Measurements from ENCODE around the gene F3. TPM values are rescaled to one million over a fixed set of nuclear protein-coding genes. Genes with fewer than 3 reads are reported as not detected.

F3 gene
- total and polyA plus RNA-seq, 5 experiments from 2014 or later, result not detected

GRCh38 chr1:94532077-94532476, 9.5 kb downstream of the F3 start:
- DNase-seq, result no peak
- Mint-ChIP-seq H3K4me1 (no peaks in the 10 kb centered on the region), H3K27me3 (peaks cover 5 to 34% (median 11%) of the 10 kb centered on the region in 5 donors), H3K27ac (no peak overlapping the region), H3K36me3 (no peaks in the 10 kb centered on the region), H3K9me3 (no peaks in the 10 kb centered on the region), H3K4me3 (no peak overlapping the region)
- no peak for ATAC-seq
- POLR2A ChIA-PET, result no interaction called here

- H3K27ac Mint-ChIP-seq, result no peak overlapping the region
- peaks cover 2 to 29% (median 11%) of the 10 kb centered on the region in 5 donors for H3K27me3 Mint-ChIP-seq
- no peak overlapping the region for H3K4me3 Mint-ChIP-seq
- no peaks in the 10 kb centered on the region for H3K4me1 Mint-ChIP-seq
- DNase-seq (no peak), ATAC-seq (no peak)
- no peaks in the 10 kb centered on the region for H3K36me3 Mint-ChIP-seq
- no peaks in the 10 kb centered on the region for H3K9me3 Mint-ChIP-seq
- POLR2A ChIA-PET, result no interaction called here
These were observed 9.9 kb downstream of the F3 start for GRCh38 chr1:94531664-94532063.

- ATAC-seq (no peak), DNase-seq (no peak)
- Mint-ChIP-seq H3K36me3 (no peaks in the 10 kb centered on the region), H3K4me1 (no peaks in the 10 kb centered on the region), H3K27me3 (peaks cover 2 to 20% (median 5%) of the 10 kb centered on the region in 5 donors), H3K4me3 (no peak overlapping the region), H3K27ac (no peak overlapping the region), H3K9me3 (peaks cover 0 to under 1% (median 0%) of the 10 kb centered on the region in 9 donors)
- POLR2A ChIA-PET, result no interaction called here
These were observed 11.1 kb downstream of the F3 start for GRCh38 chr1:94530373-94530878.

- ATAC-seq, result no peak
- no peak for DNase-seq
- H3K27ac Mint-ChIP-seq, result no peak overlapping the region
- POLR2A ChIA-PET, result no interaction called here
- H3K4me1 Mint-ChIP-seq, result no peaks in the 10 kb centered on the region
- no peak overlapping the region for H3K4me3 Mint-ChIP-seq
- H3K9me3 Mint-ChIP-seq, result peaks cover 0 to 11% (median 0%) of the 10 kb centered on the region in 9 donors
- H3K27me3 Mint-ChIP-seq, result peaks cover 0 to 9% (median 1%) of the 10 kb centered on the region in 5 donors
- no peaks in the 10 kb centered on the region for H3K36me3 Mint-ChIP-seq
These were observed 12.1 kb downstream of the F3 start for GRCh38 chr1:94529416-94529815.

- peaks cover 0 to 4% (median 0%) of the 10 kb centered on the region in 5 donors for H3K27me3 Mint-ChIP-seq
- POLR2A ChIA-PET, result no interaction called here
- H3K36me3 Mint-ChIP-seq, result no peaks in the 10 kb centered on the region
- H3K4me1 Mint-ChIP-seq, result no peaks in the 10 kb centered on the region
- no peak overlapping the region for H3K27ac Mint-ChIP-seq
- DNase-seq (no peak), ATAC-seq (no peak)
- H3K4me3 Mint-ChIP-seq, result no peak overlapping the region
- H3K9me3 Mint-ChIP-seq, result peaks cover 0 to 12% (median 0%) of the 10 kb centered on the region in 9 donors
These were observed 12.7 kb downstream of the F3 start for GRCh38 chr1:94528826-94529225.

- Mint-ChIP-seq H3K36me3 (no peaks in the 10 kb centered on the region), H3K4me3 (no peak overlapping the region), H3K9me3 (peaks cover 0 to 12% (median 0%) of the 10 kb centered on the region in 9 donors), H3K4me1 (no peaks in the 10 kb centered on the region), H3K27me3 (peaks cover 0 to 1% (median 0%) of the 10 kb centered on the region in 5 donors), H3K27ac (no peak overlapping the region)
- no peak for ATAC-seq
- DNase-seq, result no peak
- POLR2A ChIA-PET, result no interaction called here
These were observed 13.3 kb downstream of the F3 start for GRCh38 chr1:94528299-94528698.

- no peaks in the 10 kb centered on the region for H3K36me3 Mint-ChIP-seq
These were observed 14.0 kb downstream of the F3 start for GRCh38 chr1:94527447-94528031.

GRCh38 chr1:94526152-94526980, 15.2 kb downstream of the F3 start:
- POLR2A ChIA-PET, result no interaction called here
- Mint-ChIP-seq H3K4me1 (no peaks in the 10 kb centered on the region), H3K9me3 (peaks cover 0 to 12% (median 0%) of the 10 kb centered on the region in 9 donors), H3K36me3 (no peaks in the 10 kb centered on the region), H3K27me3 (no peaks in the 10 kb centered on the region), H3K27ac (no peak overlapping the region), H3K4me3 (no peak overlapping the region)
- DNase-seq (no peak), ATAC-seq (no peak)

More at GRCh38 chr1:94527447-94528031, 14.0 kb downstream of the F3 start:
- DNase-seq, result no peak
- Mint-ChIP-seq H3K27me3 (peaks cover 0 to 1% (median 0%) of the 10 kb centered on the region in 5 donors), H3K4me3 (no peak overlapping the region), H3K27ac (no peak overlapping the region), H3K9me3 (peaks cover 0 to 12% (median 0%) of the 10 kb centered on the region in 9 donors), H3K4me1 (no peaks in the 10 kb centered on the region)
- ATAC-seq, result no peak
- POLR2A ChIA-PET, result no interaction called here

GRCh38 chr1:94524531-94524930, 17.0 kb downstream of the F3 start:
- POLR2A ChIA-PET, result no interaction called here
- no peak overlapping the region for H3K4me3 Mint-ChIP-seq
- peaks cover 0 to 12% (median 0%) of the 10 kb centered on the region in 9 donors for H3K9me3 Mint-ChIP-seq
- no peaks in the 10 kb centered on the region for H3K4me1 Mint-ChIP-seq
- no peak for DNase-seq
- no peaks in the 10 kb centered on the region for H3K27me3 Mint-ChIP-seq
- no peak for ATAC-seq
- H3K27ac Mint-ChIP-seq, result no peak overlapping the region
- peaks cover 0 to 5% (median 0%) of the 10 kb centered on the region in 3 donors for H3K36me3 Mint-ChIP-seq

- Mint-ChIP-seq H3K9me3 (peaks cover 0 to 12% (median 0%) of the 10 kb centered on the region in 9 donors), H3K27me3 (no peaks in the 10 kb centered on the region), H3K4me1 (no peaks in the 10 kb centered on the region), H3K27ac (no peak overlapping the region), H3K4me3 (no peak overlapping the region), H3K36me3 (peaks cover 0 to 24% (median 3%) of the 10 kb centered on the region in 3 donors)
- ATAC-seq, result no peak
- POLR2A ChIA-PET, result no interaction called here
- DNase-seq, result no peak
These were observed 19.3 kb downstream of the F3 start for GRCh38 chr1:94522304-94522703.

- DNase-seq, result no peak
- ATAC-seq, result no peak
- Mint-ChIP-seq H3K27me3 (no peaks in the 10 kb centered on the region), H3K4me3 (no peak overlapping the region), H3K9me3 (peaks cover 0 to 3% (median 0%) of the 10 kb centered on the region in 9 donors), H3K27ac (no peak overlapping the region), H3K4me1 (no peaks in the 10 kb centered on the region), H3K36me3 (peaks cover 0 to 48% (median 17%) of the 10 kb centered on the region in 3 donors)
- POLR2A ChIA-PET, result no interaction called here
These were observed 22.2 kb downstream of the F3 start for GRCh38 chr1:94519351-94519750.

GRCh38 chr1:94515296-94515947, 26.1 kb downstream of the F3 start:
- Mint-ChIP-seq H3K36me3 (peaks cover 0 to 67% (median 26%) of the 10 kb centered on the region in 3 donors), H3K27ac (no peak overlapping the region), H3K9me3 (no peaks in the 10 kb centered on the region), H3K27me3 (no peaks in the 10 kb centered on the region), H3K4me3 (no peak overlapping the region), H3K4me1 (no peaks in the 10 kb centered on the region)
- DNase-seq (no peak), ATAC-seq (no peak)
- POLR2A ChIA-PET, result no interaction called here
